Stomach (tissue), 4 donors: ENCODE results near the gene AKAP11.

ENCODE experiments used
- EP300 ChIP-seq: sonication (generic); formaldehyde crosslinking; IDR thresholded peaks from one replicate; pipeline ENCODE4 v1.6.1; 2017; ENCODE audit warnings: antibody characterized with exemption
- POLR2A ChIP-seq, 4 donors: fragments of 450-650 bp; IDR thresholded peaks; one replicate each; pipeline ENCODE4 v1.6.1; 2016; ENCODE audit warnings: antibody characterized with exemption in 4 of 4, control low read depth in 2 of 4, mild to moderate bottlenecking in 1 of 4, moderate library complexity in 1 of 4
- POLR2AphosphoS5 ChIP-seq, 3 donors: sonication (generic); formaldehyde crosslinking; IDR thresholded peaks; one replicate each; pipeline ENCODE4 v1.6.1; 2016; ENCODE audit warnings: antibody characterized with exemption in 3 of 3
- TF ChIP-seq, protein P1 (sequence below), 7 experiments: fragments of 450-650 bp in 4 of 7; fragments of 200-600 bp in 3 of 7; sonication (generic) in 3 of 7; IDR thresholded peaks; one replicate each; pipeline ENCODE4 v1.5.1; 2016 to 2019; ENCODE audit warnings: antibody characterized with exemption in 7 of 7, control low read depth in 2 of 7, mild to moderate bottlenecking in 1 of 7

DNA sequence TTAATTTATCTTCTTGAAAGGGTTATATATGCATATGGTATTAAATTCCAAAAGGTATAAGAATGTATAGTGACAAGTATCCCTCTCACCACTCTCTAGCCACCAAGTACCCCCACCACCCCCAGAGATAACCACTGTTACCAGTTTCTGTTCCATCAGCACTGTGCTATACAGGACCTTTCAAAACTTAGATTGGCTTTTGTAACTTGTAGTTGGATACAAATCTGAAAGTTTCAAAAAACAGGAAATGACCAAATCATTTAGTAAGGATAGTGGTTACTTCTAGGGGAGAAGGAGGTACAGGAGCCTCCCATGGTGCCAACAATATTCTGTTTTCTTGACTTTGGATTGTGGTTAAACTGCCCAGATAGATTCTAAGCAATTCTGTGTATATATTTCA lies 56.7 kb downstream of the AKAP11 start:
- TF ChIP-seq, protein P1, sequence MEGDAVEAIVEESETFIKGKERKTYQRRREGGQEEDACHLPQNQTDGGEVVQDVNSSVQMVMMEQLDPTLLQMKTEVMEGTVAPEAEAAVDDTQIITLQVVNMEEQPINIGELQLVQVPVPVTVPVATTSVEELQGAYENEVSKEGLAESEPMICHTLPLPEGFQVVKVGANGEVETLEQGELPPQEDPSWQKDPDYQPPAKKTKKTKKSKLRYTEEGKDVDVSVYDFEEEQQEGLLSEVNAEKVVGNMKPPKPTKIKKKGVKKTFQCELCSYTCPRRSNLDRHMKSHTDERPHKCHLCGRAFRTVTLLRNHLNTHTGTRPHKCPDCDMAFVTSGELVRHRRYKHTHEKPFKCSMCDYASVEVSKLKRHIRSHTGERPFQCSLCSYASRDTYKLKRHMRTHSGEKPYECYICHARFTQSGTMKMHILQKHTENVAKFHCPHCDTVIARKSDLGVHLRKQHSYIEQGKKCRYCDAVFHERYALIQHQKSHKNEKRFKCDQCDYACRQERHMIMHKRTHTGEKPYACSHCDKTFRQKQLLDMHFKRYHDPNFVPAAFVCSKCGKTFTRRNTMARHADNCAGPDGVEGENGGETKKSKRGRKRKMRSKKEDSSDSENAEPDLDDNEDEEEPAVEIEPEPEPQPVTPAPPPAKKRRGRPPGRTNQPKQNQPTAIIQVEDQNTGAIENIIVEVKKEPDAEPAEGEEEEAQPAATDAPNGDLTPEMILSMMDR (IDR thresholded peaks at IDR 0.05): no peak
- no peak for TF ChIP-seq POLR2AphosphoS5 (IDR thresholded peaks at IDR 0.05)
- TF ChIP-seq POLR2A (IDR thresholded peaks at IDR 0.05): no peak
- TF ChIP-seq EP300: no peak
